ENCODE results near the gene CELSR1.
"Not testable (repeated sequence)": the region's sequence is repeated elsewhere in the genome, so short reads cannot be mapped to it uniquely, and the experiment has no call there.

CELSR1 gene

GRCh38 chr22:46315976-46316375 is 221.4 kb downstream of the CELSR1 start:
- DNase-seq = no peak
- no peaks in the 10 kb centered on the region for H3K36me3 ChIP-seq (replicated peaks)
- in situ Hi-C loops (cut with HindIII; ENCODE audit: low pct_ligation_motif_present, low sequenced_read_pairs) = loop anchor here (25.0 kb wide), 1 partner anchor 179 kb away; no protein-coding TSS in a partner anchor
- no peak overlapping the region for H3K4me3 ChIP-seq (ENCODE audit: low read depth, low read length)
- H3K27me3 ChIP-seq (replicated peaks) = no peaks in the 10 kb centered on the region
- TF ChIP-seq CTCF (IDR thresholded peaks at IDR 0.05; ENCODE audit: low read depth, low read length, missing control alignments) = no peak
- no peak overlapping the region for H3K27ac ChIP-seq

- H3K27ac ChIP-seq; DNase-seq; H3K4me3 ChIP-seq (ENCODE audit: low read depth, low read length); H3K27me3 ChIP-seq (replicated peaks); H3K36me3 ChIP-seq (replicated peaks): not testable (repeated sequence)
- in situ Hi-C loops (cut with HindIII; ENCODE audit: low pct_ligation_motif_present, low sequenced_read_pairs) = loop anchor here (25.0 kb wide), 1 partner anchor 176 kb away; no protein-coding TSS in a partner anchor
Measured at GRCh38 chr22:46312848-46313247, 224.6 kb downstream of the CELSR1 start.

- H3K27me3 ChIP-seq (replicated peaks) = no peaks in the 10 kb centered on the region
- in situ Hi-C loops (cut with HindIII; ENCODE audit: low pct_ligation_motif_present, low sequenced_read_pairs) = loop anchor here (25.0 kb wide), 1 partner anchor 175 kb away; no protein-coding TSS in a partner anchor
- no peak overlapping the region for H3K4me3 ChIP-seq (ENCODE audit: low read depth, low read length)
- H3K36me3 ChIP-seq (replicated peaks) = no peaks in the 10 kb centered on the region
- DNase-seq = no peak
- TF ChIP-seq CTCF (IDR thresholded peaks at IDR 0.05; ENCODE audit: low read depth, low read length, missing control alignments) = no peak
- H3K27ac ChIP-seq = no peak overlapping the region
Measured at GRCh38 chr22:46312056-46312455, 225.4 kb downstream of the CELSR1 start.

Measured in brain microvascular endothelial cell (primary cell).